Measurements from ENCODE around the gene SNX33.
A peak's percentile ranks its signal among the peaks of the same experiment; 100 is the strongest.

Gene SNX33

DNA sequence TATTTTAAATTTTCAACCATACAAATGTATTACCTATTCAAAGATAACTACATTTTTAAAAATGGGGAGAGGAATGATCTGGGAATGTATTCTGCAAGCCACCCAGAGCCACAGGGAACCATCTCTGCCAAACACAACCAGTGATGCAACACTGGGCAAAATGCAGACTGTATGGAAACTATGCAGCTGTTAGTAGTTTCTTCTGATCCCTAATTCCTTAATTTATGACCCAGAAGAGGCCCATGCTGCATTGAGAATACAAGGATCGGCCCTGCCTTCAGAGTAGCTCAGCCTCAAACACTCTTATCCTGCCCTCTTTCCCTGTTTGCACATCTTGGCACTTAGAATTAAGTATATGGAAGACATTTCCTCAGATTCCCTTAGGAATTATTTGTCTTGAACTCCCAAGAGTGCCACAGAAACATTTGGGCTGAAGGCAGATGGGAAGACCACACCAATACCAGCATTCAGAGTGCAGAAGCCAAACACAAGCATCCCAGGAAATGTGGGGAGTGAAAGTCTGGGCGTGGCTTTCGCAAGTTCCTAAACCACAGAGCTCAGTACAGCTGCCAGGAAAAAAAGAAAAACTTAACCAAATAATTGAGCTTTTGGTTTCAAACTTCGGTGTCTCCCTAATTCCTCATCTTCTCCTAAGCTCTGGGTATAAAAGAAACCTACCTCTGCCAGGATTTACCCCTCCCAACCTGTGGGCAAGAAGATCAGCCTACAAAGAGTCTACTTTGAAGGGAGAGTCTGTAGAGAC lies 27.5 kb upstream of the SNX33 start:
- Histone ChIP-seq H3K27me3 (ENCODE audit: insufficient read depth, poor library complexity, severe bottlenecking) (no peaks in the 10 kb centered on the region), H3K4me3 (replicated peaks; ENCODE audit: insufficient read depth, low read length) (no peak overlapping the region), H3K27ac (replicated peaks) (peak overlapping the region; percentile 31)
- no peak for TF ChIP-seq POLR2AphosphoS5 (IDR thresholded peaks at IDR 0.05; ENCODE audit: low read depth)
- no peak for TF ChIP-seq GABPA (IDR thresholded peaks at IDR 0.05; ENCODE audit: low read depth)
- no peak for TF ChIP-seq SPI1 (IDR thresholded peaks at IDR 0.05; ENCODE audit: borderline replicate concordance, low read depth)
- TF ChIP-seq, protein P1, sequence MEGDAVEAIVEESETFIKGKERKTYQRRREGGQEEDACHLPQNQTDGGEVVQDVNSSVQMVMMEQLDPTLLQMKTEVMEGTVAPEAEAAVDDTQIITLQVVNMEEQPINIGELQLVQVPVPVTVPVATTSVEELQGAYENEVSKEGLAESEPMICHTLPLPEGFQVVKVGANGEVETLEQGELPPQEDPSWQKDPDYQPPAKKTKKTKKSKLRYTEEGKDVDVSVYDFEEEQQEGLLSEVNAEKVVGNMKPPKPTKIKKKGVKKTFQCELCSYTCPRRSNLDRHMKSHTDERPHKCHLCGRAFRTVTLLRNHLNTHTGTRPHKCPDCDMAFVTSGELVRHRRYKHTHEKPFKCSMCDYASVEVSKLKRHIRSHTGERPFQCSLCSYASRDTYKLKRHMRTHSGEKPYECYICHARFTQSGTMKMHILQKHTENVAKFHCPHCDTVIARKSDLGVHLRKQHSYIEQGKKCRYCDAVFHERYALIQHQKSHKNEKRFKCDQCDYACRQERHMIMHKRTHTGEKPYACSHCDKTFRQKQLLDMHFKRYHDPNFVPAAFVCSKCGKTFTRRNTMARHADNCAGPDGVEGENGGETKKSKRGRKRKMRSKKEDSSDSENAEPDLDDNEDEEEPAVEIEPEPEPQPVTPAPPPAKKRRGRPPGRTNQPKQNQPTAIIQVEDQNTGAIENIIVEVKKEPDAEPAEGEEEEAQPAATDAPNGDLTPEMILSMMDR (IDR thresholded peaks at IDR 0.05; ENCODE audit: insufficient read depth, low read length): no peak
- TF ChIP-seq, protein P2, sequence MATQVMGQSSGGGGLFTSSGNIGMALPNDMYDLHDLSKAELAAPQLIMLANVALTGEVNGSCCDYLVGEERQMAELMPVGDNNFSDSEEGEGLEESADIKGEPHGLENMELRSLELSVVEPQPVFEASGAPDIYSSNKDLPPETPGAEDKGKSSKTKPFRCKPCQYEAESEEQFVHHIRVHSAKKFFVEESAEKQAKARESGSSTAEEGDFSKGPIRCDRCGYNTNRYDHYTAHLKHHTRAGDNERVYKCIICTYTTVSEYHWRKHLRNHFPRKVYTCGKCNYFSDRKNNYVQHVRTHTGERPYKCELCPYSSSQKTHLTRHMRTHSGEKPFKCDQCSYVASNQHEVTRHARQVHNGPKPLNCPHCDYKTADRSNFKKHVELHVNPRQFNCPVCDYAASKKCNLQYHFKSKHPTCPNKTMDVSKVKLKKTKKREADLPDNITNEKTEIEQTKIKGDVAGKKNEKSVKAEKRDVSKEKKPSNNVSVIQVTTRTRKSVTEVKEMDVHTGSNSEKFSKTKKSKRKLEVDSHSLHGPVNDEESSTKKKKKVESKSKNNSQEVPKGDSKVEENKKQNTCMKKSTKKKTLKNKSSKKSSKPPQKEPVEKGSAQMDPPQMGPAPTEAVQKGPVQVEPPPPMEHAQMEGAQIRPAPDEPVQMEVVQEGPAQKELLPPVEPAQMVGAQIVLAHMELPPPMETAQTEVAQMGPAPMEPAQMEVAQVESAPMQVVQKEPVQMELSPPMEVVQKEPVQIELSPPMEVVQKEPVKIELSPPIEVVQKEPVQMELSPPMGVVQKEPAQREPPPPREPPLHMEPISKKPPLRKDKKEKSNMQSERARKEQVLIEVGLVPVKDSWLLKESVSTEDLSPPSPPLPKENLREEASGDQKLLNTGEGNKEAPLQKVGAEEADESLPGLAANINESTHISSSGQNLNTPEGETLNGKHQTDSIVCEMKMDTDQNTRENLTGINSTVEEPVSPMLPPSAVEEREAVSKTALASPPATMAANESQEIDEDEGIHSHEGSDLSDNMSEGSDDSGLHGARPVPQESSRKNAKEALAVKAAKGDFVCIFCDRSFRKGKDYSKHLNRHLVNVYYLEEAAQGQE (IDR thresholded peaks at IDR 0.05; ENCODE audit: insufficient replicate concordance, low read depth): no peak
- no peak for DNase-seq (ENCODE audit: low read depth in 1 of 2, low spot score in 1 of 2)

DNA sequence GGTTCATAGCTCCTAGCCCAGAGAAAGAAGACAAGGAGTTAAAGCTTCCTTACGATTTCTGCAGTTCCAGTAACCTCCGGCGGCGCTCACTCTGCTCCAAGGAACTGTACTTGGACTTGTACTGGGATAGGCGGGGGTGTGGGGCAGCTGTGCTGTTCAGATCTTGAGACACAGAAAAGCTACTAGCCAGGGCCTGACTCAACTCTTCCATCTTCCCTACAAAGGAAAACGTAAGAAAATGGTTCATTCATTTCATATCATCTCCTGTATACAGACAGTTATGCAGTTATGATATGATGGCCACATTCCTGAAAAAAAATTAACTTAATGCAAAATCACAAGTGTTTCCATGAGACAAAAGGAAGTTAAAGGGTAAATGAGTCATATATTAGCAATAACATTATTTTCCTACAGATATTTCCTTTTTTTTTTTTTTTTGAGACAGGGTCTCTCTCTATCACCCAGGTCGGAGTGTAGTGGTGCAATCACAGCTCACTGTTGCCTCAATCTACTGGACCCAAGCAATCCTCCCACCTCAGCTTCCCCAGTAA lies 26.8 kb upstream of the SNX33 start:
- peak in 1 of 2 experiments; percentile 21 for DNase-seq (ENCODE audit: low read depth in 1 of 2, low spot score in 1 of 2)
- H3K27ac ChIP-seq (replicated peaks): peak overlapping the region; percentile 31
- H3K27me3 ChIP-seq (ENCODE audit: insufficient read depth, poor library complexity, severe bottlenecking): no peaks in the 10 kb centered on the region
- TF ChIP-seq POLR2AphosphoS5 (IDR thresholded peaks at IDR 0.05; ENCODE audit: low read depth) (no peak), SPI1 (IDR thresholded peaks at IDR 0.05; ENCODE audit: borderline replicate concordance, low read depth) (no peak), GABPA (IDR thresholded peaks at IDR 0.05; ENCODE audit: low read depth) (no peak)
- TF ChIP-seq, protein P2 (IDR thresholded peaks at IDR 0.05; ENCODE audit: insufficient replicate concordance, low read depth): no peak
- TF ChIP-seq, protein P1 (IDR thresholded peaks at IDR 0.05; ENCODE audit: insufficient read depth, low read length): no peak
- no peak overlapping the region for H3K4me3 ChIP-seq (replicated peaks; ENCODE audit: insufficient read depth, low read length)

DNA sequence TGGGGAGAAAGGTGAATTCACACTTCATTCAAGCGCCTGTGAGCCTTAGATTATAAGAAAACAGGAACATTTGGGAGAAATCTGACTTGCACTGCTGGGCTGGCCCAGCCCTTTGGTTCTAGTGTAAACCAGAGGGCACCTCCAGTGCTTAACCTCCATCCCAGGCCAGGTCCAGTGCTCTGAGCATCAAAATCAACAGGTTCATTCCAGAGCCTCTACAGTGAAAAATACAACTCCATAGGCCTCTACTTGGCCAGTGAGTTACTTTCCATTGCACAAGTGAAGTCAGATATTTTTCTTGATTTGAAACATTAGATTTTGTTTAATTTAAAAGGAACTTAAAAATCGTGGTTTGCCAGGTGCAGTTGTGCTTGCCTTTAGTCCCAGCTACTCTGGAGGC lies 25.2 kb upstream of the SNX33 start:
- TF ChIP-seq POLR2AphosphoS5 (IDR thresholded peaks at IDR 0.05; ENCODE audit: low read depth) (no peak), GABPA (IDR thresholded peaks at IDR 0.05; ENCODE audit: low read depth) (no peak), SPI1 (IDR thresholded peaks at IDR 0.05; ENCODE audit: borderline replicate concordance, low read depth) (no peak)
- TF ChIP-seq, protein P2 (IDR thresholded peaks at IDR 0.05; ENCODE audit: insufficient replicate concordance, low read depth): no peak
- TF ChIP-seq, protein P1 (IDR thresholded peaks at IDR 0.05; ENCODE audit: insufficient read depth, low read length): no peak
- H3K27me3 ChIP-seq (ENCODE audit: insufficient read depth, poor library complexity, severe bottlenecking): no peaks in the 10 kb centered on the region
- DNase-seq (ENCODE audit: low read depth in 1 of 2, low spot score in 1 of 2): no peak
- H3K27ac ChIP-seq (replicated peaks): no peak overlapping the region
- H3K4me3 ChIP-seq (replicated peaks; ENCODE audit: insufficient read depth, low read length): no peak overlapping the region
